B cell (primary cell): ENCODE data around the gene HDGFL1. TPM values are rescaled to one million over a fixed set of nuclear protein-coding genes. Genes with fewer than 3 reads are reported as not detected.

ENCODE experiments used
- ATAC-seq: fragments of 200-7000 bp; cut with Tn5 transposase; one replicate; pipeline ENCODE4 v1.10.0; 2021; ENCODE audit warnings: low read depth, mild to moderate bottlenecking, moderate number of reproducible peaks, moderate library complexity
- CTCF ChIA-PET: fragments of 350-600 bp; sonication (Branson Sonifier 250); formaldehyde crosslinking; loops from one replicate; lab custom pipeline; 2021; ENCODE audit warnings: antibody characterized with exemption, inconsistent platforms; lab: Charles Lee
- POLR2A ChIA-PET: fragments of 350-600 bp; sonication (Branson Sonifier 250); formaldehyde crosslinking; loops from one replicate; lab custom pipeline; 2021; ENCODE audit warnings: antibody characterized with exemption; lab: Charles Lee
- DNase-seq: peaks from one replicate; pipeline ENCODE4 v3.0.0; 2013
- H2AFZ ChIP-seq: 2 replicates; pipeline ENCODE4 v1.6.1; 2012; ENCODE audit warnings: mild to moderate bottlenecking, low read depth, low read length; ENCODE audit not compliant: insufficient read depth, poor library complexity, severe bottlenecking
- H3K27ac ChIP-seq, 2 donors: 1 replicate in 1 of 2; 2 replicates in 1 of 2; pipeline ENCODE4 v1.5.1; 2012 to 2013; ENCODE audit warnings: low read length in 2 of 2, mild to moderate bottlenecking in 2 of 2, moderate library complexity in 1 of 2
- H3K27me3 ChIP-seq, 4 experiments: fragments of 200-600 bp in 1 of 4; sonication (generic) in 1 of 4; replicated peaks in 1 of 4; 1 replicate in 2 of 4; 2 replicates in 2 of 4; pipeline versions ENCODE4 v1.6.1 to v1.7.0; 2013 to 2016; ENCODE audit warnings: low read length in 3 of 4, mild to moderate bottlenecking in 2 of 4, mixed read lengths in 1 of 4, moderate library complexity in 1 of 4; ENCODE audit not compliant: insufficient read depth in 4 of 4, control insufficient read depth in 3 of 4; ENCODE audit errors: control extremely low read depth in 1 of 4
- H3K36me3 ChIP-seq, 2 experiments: replicated peaks in 1 of 2; 1 replicate in 1 of 2; 2 replicates in 1 of 2; pipeline versions ENCODE4 v1.6.1 to v1.7.1; 2013; ENCODE audit warnings: low read length in 1 of 2; ENCODE audit not compliant: insufficient read depth in 2 of 2, control insufficient read depth in 1 of 2; ENCODE audit errors: control extremely low read depth in 1 of 2, extremely low read depth in 1 of 2
- H3K4me1 ChIP-seq, 2 donors: fragments of 200-600 bp in 1 of 2; sonication (generic) in 1 of 2; 1 replicate in 1 of 2; 2 replicates in 1 of 2; pipeline versions ENCODE4 v1.5.1 to v1.6.1; 2013 to 2017; ENCODE audit warnings: low read length in 2 of 2; ENCODE audit not compliant: control insufficient read depth in 2 of 2, insufficient read depth in 2 of 2
- H3K4me2 ChIP-seq: replicated peaks from 2 replicates; pipeline ENCODE3; 2012; ENCODE audit warnings: mild to moderate bottlenecking, low read depth, low read length; ENCODE audit not compliant: poor library complexity, severe bottlenecking
- H3K4me3 ChIP-seq, 5 experiments: fragments of 200-600 bp in 1 of 5; sonication (generic) in 1 of 5; 1 replicate in 3 of 5; 2 replicates in 2 of 5; pipeline versions ENCODE4 v1.5.1 to v1.7.0; 2011 to 2016; ENCODE audit warnings: low read length in 4 of 5, mild to moderate bottlenecking in 4 of 5, low read depth in 2 of 5, control low read depth in 1 of 5, moderate library complexity in 1 of 5; ENCODE audit not compliant: insufficient read depth in 1 of 5; ENCODE audit errors: control extremely low read depth in 1 of 5, extremely low read depth in 1 of 5
- H3K79me2 ChIP-seq: fragments of 200-600 bp; sonication (generic); one replicate; pipeline ENCODE4 v1.6.0; 2016; ENCODE audit warnings: low read length; ENCODE audit not compliant: control insufficient read depth, insufficient read depth
- H3K9ac ChIP-seq: fragments of 200-600 bp; sonication (generic); 2 replicates; pipeline ENCODE4 v1.6.1; 2017; ENCODE audit warnings: mild to moderate bottlenecking, low read length, moderate library complexity
- H3K9me3 ChIP-seq, 3 donors: one replicate each; pipeline versions ENCODE4 v1.6.1 to v1.7.1; 2013; ENCODE audit warnings: low read length in 2 of 3; ENCODE audit not compliant: control insufficient read depth in 2 of 3, insufficient read depth in 1 of 3; ENCODE audit errors: control extremely low read depth in 1 of 3
- H4K20me1 ChIP-seq: 2 replicates; pipeline ENCODE4 v1.6.0; 2012; ENCODE audit warnings: mild to moderate bottlenecking, low read length; ENCODE audit not compliant: insufficient read depth, control insufficient read depth, poor library complexity, severe bottlenecking
- H3K27ac Mint-ChIP-seq: one replicate; pipeline ENCODE4 v1.8.0; 2021; ENCODE audit warnings: mixed read lengths
- H3K27me3 Mint-ChIP-seq: one replicate; pipeline ENCODE4 v1.8.0; 2021; ENCODE audit warnings: mixed read lengths
- H3K4me1 Mint-ChIP-seq: one replicate; pipeline ENCODE4 v1.8.0; 2021; ENCODE audit warnings: mixed read lengths
- H3K4me3 Mint-ChIP-seq: one replicate; pipeline ENCODE4 v1.8.0; 2021; ENCODE audit warnings: mixed read lengths
- H3K9me3 Mint-ChIP-seq: one replicate; pipeline ENCODE4 v1.8.0; 2022; ENCODE audit warnings: mixed read lengths; ENCODE audit not compliant: insufficient read depth
- CTCF ChIP-seq: fragments of 200-600 bp; IDR thresholded peaks from one replicate; pipeline ENCODE4 v1.8.0; 2022; ENCODE audit warnings: antibody characterized with exemption, mild to moderate bottlenecking
- EZH2 ChIP-seq: IDR thresholded peaks from 2 replicates; pipeline ENCODE4 v1.6.1; 2012; ENCODE audit warnings: borderline replicate concordance, low read depth, mild to moderate bottlenecking, moderate library complexity, low read length; ENCODE audit not compliant: insufficient read depth, poor library complexity, severe bottlenecking
- WGBS: methylation state at CpG from one replicate; pipeline ENCODE4 v1.1.5; 2013; ENCODE audit warnings: missing lambda C conversion rate; ENCODE audit not compliant: insufficient coverage; 5-methylcytosine and 5-hydroxymethylcytosine counted together
- intact Hi-C: fragments of 100-400 bp; cut with micrococcal nuclease; formaldehyde crosslinking; loops from one replicate; pipeline ENCODE4 v1.10.0; 2022
- polyA plus RNA-seq: library from polyadenylated mRNA; depleted of rRNA; stranded (reverse); fragments of >200 nt; gene quantifications from 2 replicates; pipeline ENCODE4 v1.2.3, GENCODE V29; 2012
- total RNA-seq, 2 donors: library from RNA; stranded (reverse); fragments of 120-200 nt in 1 of 2; gene quantifications; 1 replicate in 1 of 2; 2 replicates in 1 of 2; pipeline versions ENCODE4 v1.2.3 to v1.2.4, GENCODE V29; 2013 to 2022

HDGFL1 gene
- total and polyA plus RNA-seq, 2 donors (not counting 1 experiment from before 2014, with no cell fraction given): not detected

- Mint-ChIP-seq H3K27ac (no peak overlapping the region), H3K9me3 (no peaks in the 10 kb centered on the region), H3K4me1 (no peaks in the 10 kb centered on the region), H3K4me3 (no peak overlapping the region), H3K27me3 (no peaks in the 10 kb centered on the region)
- H3K79me2 ChIP-seq: no peaks in the 10 kb centered on the region
- H3K4me2 ChIP-seq: no peak overlapping the region
- no CpG with 5 or more reads among the region's 1 CpG for WGBS
- no peaks in the 10 kb centered on the region for H3K27me3 ChIP-seq
- no peaks in the 10 kb centered on the region for H4K20me1 ChIP-seq
- H3K27ac ChIP-seq: no peak overlapping the region
- DNase-seq: no peak
- no peak overlapping the region for H3K9ac ChIP-seq
- H3K36me3 ChIP-seq: no peaks in the 10 kb centered on the region
- ATAC-seq: no peak
- TF ChIP-seq CTCF (no peak), EZH2 (no peak)
- intact Hi-C loops: no loop called here
- ChIA-PET CTCF (no interaction called here), POLR2A (no interaction called here)
- no peaks in the 10 kb centered on the region for H3K9me3 ChIP-seq
- H2AFZ ChIP-seq: no peak overlapping the region
- H3K4me1 ChIP-seq: no peaks in the 10 kb centered on the region
- no peak overlapping the region for H3K4me3 ChIP-seq
Measured at GRCh38 chr6:22530506-22530905, 38.9 kb upstream of the HDGFL1 start.

GRCh38 chr6:22536122-22536521 lies 33.2 kb upstream of the HDGFL1 start:
- 90% methylated on average over 2 of the region's 4 CpGs for WGBS
- CTCF ChIA-PET: no interaction called here

More at GRCh38 chr6:22536122-22536521, 33.2 kb upstream of the HDGFL1 start:
- Mint-ChIP-seq H3K4me1 (no peaks in the 10 kb centered on the region), H3K4me3 (no peak overlapping the region), H3K27me3 (no peaks in the 10 kb centered on the region), H3K27ac (no peak overlapping the region), H3K9me3 (no peaks in the 10 kb centered on the region)
- POLR2A ChIA-PET: no interaction called here
- no peak overlapping the region for H3K4me3 ChIP-seq
- H2AFZ ChIP-seq: no peak overlapping the region
- no peaks in the 10 kb centered on the region for H3K27me3 ChIP-seq
- TF ChIP-seq CTCF (no peak), EZH2 (no peak)
- no peak overlapping the region for H3K9ac ChIP-seq
- no peak for ATAC-seq
- no peak overlapping the region for H3K4me2 ChIP-seq
- H3K27ac ChIP-seq: no peak overlapping the region
- H3K36me3 ChIP-seq: no peaks in the 10 kb centered on the region
- H3K9me3 ChIP-seq: no peaks in the 10 kb centered on the region
- no peak for DNase-seq
- intact Hi-C loops: no loop called here
- H4K20me1 ChIP-seq: no peaks in the 10 kb centered on the region
- H3K4me1 ChIP-seq: no peaks in the 10 kb centered on the region
- no peaks in the 10 kb centered on the region for H3K79me2 ChIP-seq
